Measurements from ENCODE around the gene DPYD. TPM values are rescaled to one million over a fixed set of nuclear protein-coding genes. Genes with fewer than 3 reads are reported as not detected.

DPYD gene
- total RNA-seq, 1 donor, result 81.4 TPM

DNA sequence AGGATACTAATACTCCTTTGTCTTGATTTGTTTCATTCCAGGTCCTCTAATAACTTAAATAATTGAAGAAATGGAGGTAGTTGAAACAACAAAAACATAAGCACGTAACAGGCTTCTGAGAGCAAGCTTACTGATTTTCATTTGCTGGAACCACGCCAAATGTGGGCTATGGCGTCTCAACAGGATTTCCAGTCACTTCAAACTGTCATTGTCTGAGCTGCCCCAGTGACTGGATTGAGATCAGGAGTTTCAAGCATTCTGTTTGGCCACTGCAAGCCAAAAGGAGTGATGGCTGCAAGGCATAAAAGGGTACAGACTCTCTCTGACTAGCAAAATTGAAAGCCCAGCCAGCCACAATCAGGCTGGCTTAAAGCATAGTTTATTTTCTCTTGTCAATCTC lies 289.9 kb downstream of the DPYD start:
- Histone ChIP-seq H3K36me3 (ENCODE audit: insufficient read depth, low read length) (no peaks in the 10 kb centered on the region), H2AFZ (ENCODE audit: low read length) (no peak overlapping the region), H4K20me1 (ENCODE audit: insufficient read depth, low read length) (peaks cover 4% of the 10 kb centered on the region), H3K9me3 (ENCODE audit: low read depth, low read length) (no peaks in the 10 kb centered on the region), H3K4me2 (ENCODE audit: insufficient read depth, low read length) (no peak overlapping the region), H3K27ac (ENCODE audit: low read depth, low read length) (no peak overlapping the region), H3K27me3 (ENCODE audit: insufficient read depth, low read length) (no peaks in the 10 kb centered on the region), H3K4me1 (ENCODE audit: insufficient read depth, low read length) (peaks cover 6% of the 10 kb centered on the region), H3K4me3 (ENCODE audit: insufficient read depth, low read length) (no peak overlapping the region), H3K79me2 (ENCODE audit: insufficient read depth, low read length) (no peaks in the 10 kb centered on the region)
- no peak for DNase-seq (ENCODE audit: insufficient read length, low spot score, missing footprints)
- TF ChIP-seq CTCF (IDR thresholded peaks at IDR 0.05; ENCODE audit: extremely low read depth, low read depth, low read length), result no peak

- Histone ChIP-seq H3K27ac (ENCODE audit: low read depth, low read length) (no peak overlapping the region), H3K27me3 (ENCODE audit: insufficient read depth, low read length) (no peaks in the 10 kb centered on the region), H3K4me2 (ENCODE audit: insufficient read depth, low read length) (no peak overlapping the region), H3K79me2 (ENCODE audit: insufficient read depth, low read length) (no peaks in the 10 kb centered on the region), H3K9me3 (ENCODE audit: low read depth, low read length) (no peaks in the 10 kb centered on the region), H4K20me1 (ENCODE audit: insufficient read depth, low read length) (peaks cover 4% of the 10 kb centered on the region), H3K36me3 (ENCODE audit: insufficient read depth, low read length) (no peaks in the 10 kb centered on the region), H3K4me3 (ENCODE audit: insufficient read depth, low read length) (no peak overlapping the region), H3K4me1 (ENCODE audit: insufficient read depth, low read length) (peaks cover 6% of the 10 kb centered on the region), H2AFZ (ENCODE audit: low read length) (no peak overlapping the region)
- no peak for DNase-seq (ENCODE audit: insufficient read length, low spot score, missing footprints)
- no peak for TF ChIP-seq CTCF (IDR thresholded peaks at IDR 0.05; ENCODE audit: extremely low read depth, low read depth, low read length)
Observed at GRCh38 chr1:97630281-97630680, 290.6 kb downstream of the DPYD start.

GRCh38 chr1:97623220-97623619 lies 297.6 kb downstream of the DPYD start:
- no peaks in the 10 kb centered on the region for H3K79me2 ChIP-seq (ENCODE audit: insufficient read depth, low read length)
- no peak overlapping the region for H3K4me3 ChIP-seq (ENCODE audit: insufficient read depth, low read length)
- H3K4me2 ChIP-seq (ENCODE audit: insufficient read depth, low read length), result no peak overlapping the region
- TF ChIP-seq CTCF (IDR thresholded peaks at IDR 0.05; ENCODE audit: extremely low read depth, low read depth, low read length), result no peak
- no peaks in the 10 kb centered on the region for H3K27me3 ChIP-seq (ENCODE audit: insufficient read depth, low read length)
- no peaks in the 10 kb centered on the region for H3K9me3 ChIP-seq (ENCODE audit: low read depth, low read length)
- H4K20me1 ChIP-seq (ENCODE audit: insufficient read depth, low read length), result no peaks in the 10 kb centered on the region
- DNase-seq (ENCODE audit: insufficient read length, low spot score, missing footprints), result no peak
- H3K27ac ChIP-seq (ENCODE audit: low read depth, low read length), result no peak overlapping the region
- no peaks in the 10 kb centered on the region for H3K4me1 ChIP-seq (ENCODE audit: insufficient read depth, low read length)
- H2AFZ ChIP-seq (ENCODE audit: low read length), result no peak overlapping the region
- no peaks in the 10 kb centered on the region for H3K36me3 ChIP-seq (ENCODE audit: insufficient read depth, low read length)

- Histone ChIP-seq H3K27me3 (ENCODE audit: insufficient read depth, low read length) (no peaks in the 10 kb centered on the region), H3K9me3 (ENCODE audit: low read depth, low read length) (no peaks in the 10 kb centered on the region), H3K79me2 (ENCODE audit: insufficient read depth, low read length) (no peaks in the 10 kb centered on the region), H3K4me1 (ENCODE audit: insufficient read depth, low read length) (no peaks in the 10 kb centered on the region), H3K36me3 (ENCODE audit: insufficient read depth, low read length) (no peaks in the 10 kb centered on the region), H3K4me2 (ENCODE audit: insufficient read depth, low read length) (no peak overlapping the region), H3K4me3 (ENCODE audit: insufficient read depth, low read length) (no peak overlapping the region), H3K27ac (ENCODE audit: low read depth, low read length) (no peak overlapping the region), H2AFZ (ENCODE audit: low read length) (no peak overlapping the region), H4K20me1 (ENCODE audit: insufficient read depth, low read length) (no peaks in the 10 kb centered on the region)
- DNase-seq (ENCODE audit: insufficient read length, low spot score, missing footprints), result no peak
- no peak for TF ChIP-seq CTCF (IDR thresholded peaks at IDR 0.05; ENCODE audit: extremely low read depth, low read depth, low read length)
Observed at GRCh38 chr1:97621955-97622354, 298.9 kb downstream of the DPYD start.
